HCT116 (cell line): ENCODE measurements around the gene EEF1A2.

ENCODE experiments used
- CEBPB ChIP-seq: IDR thresholded peaks from 2 replicates; pipeline ENCODE4 v1.6.1; 2012; ENCODE audit warnings: low read depth
- EZH2 ChIP-seq: fragments of 200-600 bp; sonication (generic); IDR thresholded peaks from 2 replicates; pipeline ENCODE4 v1.6.1; 2017; ENCODE audit warnings: antibody characterized with exemption, mixed run types
- FOSL1 ChIP-seq: IDR thresholded peaks from 2 replicates; pipeline ENCODE4 v1.6.1; 2012; ENCODE audit warnings: low read depth
- JUND ChIP-seq: IDR thresholded peaks from 2 replicates; pipeline ENCODE4 v1.6.1; 2012
- POLR2A ChIP-seq: IDR thresholded peaks from 2 replicates; pipeline ENCODE4 v1.7.0; 2011; ENCODE audit warnings: borderline replicate concordance; ENCODE audit not compliant: insufficient read depth, insufficient read length; ENCODE audit errors: extremely low read depth
- POLR2AphosphoS5 ChIP-seq: IDR thresholded peaks from 2 replicates; pipeline ENCODE4 v1.6.1; 2011; ENCODE audit warnings: mild to moderate bottlenecking, low read depth, low read length, moderate library complexity
- RAD21 ChIP-seq: IDR thresholded peaks from 2 replicates; pipeline ENCODE4 v1.6.1; 2012; ENCODE audit warnings: low read depth, mild to moderate bottlenecking
- SP1 ChIP-seq: IDR thresholded peaks from 2 replicates; pipeline ENCODE4 v1.6.1; 2012; ENCODE audit warnings: low read depth
- TCF7L2 ChIP-seq: IDR thresholded peaks from 2 replicates; pipeline ENCODE4 v1.7.0; 2011; ENCODE audit warnings: borderline replicate concordance, inconsistent platforms; ENCODE audit not compliant: insufficient read depth, insufficient read length; ENCODE audit errors: extremely low read depth
- YY1 ChIP-seq: IDR thresholded peaks from 2 replicates; pipeline ENCODE4 v1.6.1; 2011; ENCODE audit warnings: low read length, low read depth, moderate library complexity, mild to moderate bottlenecking; ENCODE audit not compliant: insufficient replicate concordance; ENCODE audit errors: extremely low read depth
- TF ChIP-seq, protein P1 (sequence below), 3 experiments: fragments of 200-600 bp in 1 of 3; sonication (generic) in 1 of 3; IDR thresholded peaks in 2 of 3; conservative IDR thresholded peaks in 1 of 3; 2 replicates each; pipeline ENCODE4 v1.5.1; 2012 to 2017; ENCODE audit warnings: low read depth in 2 of 3, low read length in 2 of 3, antibody characterized with exemption in 1 of 3, borderline replicate concordance in 1 of 3, control low read depth in 1 of 3, mild to moderate bottlenecking in 1 of 3, mixed read lengths in 1 of 3, mixed run types in 1 of 3, moderate library complexity in 1 of 3; ENCODE audit not compliant: insufficient read depth in 1 of 3
- TF ChIP-seq, protein P2 (sequence below): IDR thresholded peaks from 2 replicates; pipeline ENCODE4 v1.6.1; 2012; ENCODE audit warnings: low read depth
- TF ChIP-seq, protein P3 (sequence below): IDR thresholded peaks from 2 replicates; pipeline ENCODE4 v1.6.1; 2012
- TF ChIP-seq, protein P4 (sequence below): IDR thresholded peaks from 2 replicates; pipeline ENCODE4 v1.6.1; 2011; ENCODE audit warnings: mild to moderate bottlenecking, low read length, moderate library complexity; ENCODE audit not compliant: insufficient replicate concordance; ENCODE audit errors: extremely low read depth

DNA sequence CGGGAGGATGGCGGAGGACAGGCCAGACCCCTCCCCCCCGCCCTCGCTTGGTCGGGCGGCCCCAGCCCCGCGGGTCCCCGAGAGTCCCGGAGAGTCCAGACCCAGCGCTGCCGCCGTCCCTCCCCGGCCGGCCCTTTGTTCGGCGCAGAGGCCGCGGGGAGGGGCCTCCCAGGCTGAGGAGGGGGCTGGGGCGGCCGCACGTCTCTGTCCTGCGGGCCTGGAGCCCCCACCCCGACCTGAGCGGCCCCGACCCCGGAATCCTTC lies 27.2 kb downstream of the EEF1A2 start:
- TF ChIP-seq JUND (no peak), RAD21 (no peak), EZH2 (no peak), POLR2A (no peak), CEBPB (no peak), POLR2AphosphoS5 (no peak), SP1 (no peak), TCF7L2 (no peak), FOSL1 (no peak), YY1 (no peak)
- TF ChIP-seq, protein P1, sequence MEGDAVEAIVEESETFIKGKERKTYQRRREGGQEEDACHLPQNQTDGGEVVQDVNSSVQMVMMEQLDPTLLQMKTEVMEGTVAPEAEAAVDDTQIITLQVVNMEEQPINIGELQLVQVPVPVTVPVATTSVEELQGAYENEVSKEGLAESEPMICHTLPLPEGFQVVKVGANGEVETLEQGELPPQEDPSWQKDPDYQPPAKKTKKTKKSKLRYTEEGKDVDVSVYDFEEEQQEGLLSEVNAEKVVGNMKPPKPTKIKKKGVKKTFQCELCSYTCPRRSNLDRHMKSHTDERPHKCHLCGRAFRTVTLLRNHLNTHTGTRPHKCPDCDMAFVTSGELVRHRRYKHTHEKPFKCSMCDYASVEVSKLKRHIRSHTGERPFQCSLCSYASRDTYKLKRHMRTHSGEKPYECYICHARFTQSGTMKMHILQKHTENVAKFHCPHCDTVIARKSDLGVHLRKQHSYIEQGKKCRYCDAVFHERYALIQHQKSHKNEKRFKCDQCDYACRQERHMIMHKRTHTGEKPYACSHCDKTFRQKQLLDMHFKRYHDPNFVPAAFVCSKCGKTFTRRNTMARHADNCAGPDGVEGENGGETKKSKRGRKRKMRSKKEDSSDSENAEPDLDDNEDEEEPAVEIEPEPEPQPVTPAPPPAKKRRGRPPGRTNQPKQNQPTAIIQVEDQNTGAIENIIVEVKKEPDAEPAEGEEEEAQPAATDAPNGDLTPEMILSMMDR (IDR thresholded peaks at IDR 0.05 in 2 of 3, conservative IDR thresholded peaks at IDR 0.05 in 1 of 3; ENCODE audit: borderline replicate concordance in 1 of 3, insufficient read depth in 1 of 3, low read depth in 2 of 3, low read length in 2 of 3), result no peak
- TF ChIP-seq, protein P2, sequence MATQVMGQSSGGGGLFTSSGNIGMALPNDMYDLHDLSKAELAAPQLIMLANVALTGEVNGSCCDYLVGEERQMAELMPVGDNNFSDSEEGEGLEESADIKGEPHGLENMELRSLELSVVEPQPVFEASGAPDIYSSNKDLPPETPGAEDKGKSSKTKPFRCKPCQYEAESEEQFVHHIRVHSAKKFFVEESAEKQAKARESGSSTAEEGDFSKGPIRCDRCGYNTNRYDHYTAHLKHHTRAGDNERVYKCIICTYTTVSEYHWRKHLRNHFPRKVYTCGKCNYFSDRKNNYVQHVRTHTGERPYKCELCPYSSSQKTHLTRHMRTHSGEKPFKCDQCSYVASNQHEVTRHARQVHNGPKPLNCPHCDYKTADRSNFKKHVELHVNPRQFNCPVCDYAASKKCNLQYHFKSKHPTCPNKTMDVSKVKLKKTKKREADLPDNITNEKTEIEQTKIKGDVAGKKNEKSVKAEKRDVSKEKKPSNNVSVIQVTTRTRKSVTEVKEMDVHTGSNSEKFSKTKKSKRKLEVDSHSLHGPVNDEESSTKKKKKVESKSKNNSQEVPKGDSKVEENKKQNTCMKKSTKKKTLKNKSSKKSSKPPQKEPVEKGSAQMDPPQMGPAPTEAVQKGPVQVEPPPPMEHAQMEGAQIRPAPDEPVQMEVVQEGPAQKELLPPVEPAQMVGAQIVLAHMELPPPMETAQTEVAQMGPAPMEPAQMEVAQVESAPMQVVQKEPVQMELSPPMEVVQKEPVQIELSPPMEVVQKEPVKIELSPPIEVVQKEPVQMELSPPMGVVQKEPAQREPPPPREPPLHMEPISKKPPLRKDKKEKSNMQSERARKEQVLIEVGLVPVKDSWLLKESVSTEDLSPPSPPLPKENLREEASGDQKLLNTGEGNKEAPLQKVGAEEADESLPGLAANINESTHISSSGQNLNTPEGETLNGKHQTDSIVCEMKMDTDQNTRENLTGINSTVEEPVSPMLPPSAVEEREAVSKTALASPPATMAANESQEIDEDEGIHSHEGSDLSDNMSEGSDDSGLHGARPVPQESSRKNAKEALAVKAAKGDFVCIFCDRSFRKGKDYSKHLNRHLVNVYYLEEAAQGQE, result no peak
- TF ChIP-seq, protein P3, sequence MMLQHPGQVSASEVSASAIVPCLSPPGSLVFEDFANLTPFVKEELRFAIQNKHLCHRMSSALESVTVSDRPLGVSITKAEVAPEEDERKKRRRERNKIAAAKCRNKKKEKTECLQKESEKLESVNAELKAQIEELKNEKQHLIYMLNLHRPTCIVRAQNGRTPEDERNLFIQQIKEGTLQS, result no peak
- TF ChIP-seq, protein P4, sequence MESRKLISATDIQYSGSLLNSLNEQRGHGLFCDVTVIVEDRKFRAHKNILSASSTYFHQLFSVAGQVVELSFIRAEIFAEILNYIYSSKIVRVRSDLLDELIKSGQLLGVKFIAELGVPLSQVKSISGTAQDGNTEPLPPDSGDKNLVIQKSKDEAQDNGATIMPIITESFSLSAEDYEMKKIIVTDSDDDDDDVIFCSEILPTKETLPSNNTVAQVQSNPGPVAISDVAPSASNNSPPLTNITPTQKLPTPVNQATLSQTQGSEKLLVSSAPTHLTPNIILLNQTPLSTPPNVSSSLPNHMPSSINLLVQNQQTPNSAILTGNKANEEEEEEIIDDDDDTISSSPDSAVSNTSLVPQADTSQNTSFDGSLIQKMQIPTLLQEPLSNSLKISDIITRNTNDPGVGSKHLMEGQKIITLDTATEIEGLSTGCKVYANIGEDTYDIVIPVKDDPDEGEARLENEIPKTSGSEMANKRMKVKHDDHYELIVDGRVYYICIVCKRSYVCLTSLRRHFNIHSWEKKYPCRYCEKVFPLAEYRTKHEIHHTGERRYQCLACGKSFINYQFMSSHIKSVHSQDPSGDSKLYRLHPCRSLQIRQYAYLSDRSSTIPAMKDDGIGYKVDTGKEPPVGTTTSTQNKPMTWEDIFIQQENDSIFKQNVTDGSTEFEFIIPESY, result no peak
